KMS-11 (cell line): ENCODE results near the gene HTT.

Source experiments
- H2AFZ ChIP-seq: fragments of 200-600 bp; sonication (generic); 2 replicates; pipeline ENCODE4 v1.6.1; 2016; ENCODE audit warnings: antibody characterized with exemption, mixed run types, low read depth
- H3K27ac ChIP-seq: fragments of 200-600 bp; sonication (generic); 2 replicates; pipeline ENCODE4 v1.6.1; 2016; ENCODE audit warnings: mild to moderate bottlenecking, mixed run types
- H3K27me3 ChIP-seq: fragments of 200-600 bp; sonication (generic); 2 replicates; pipeline ENCODE4 v1.6.1; 2017; ENCODE audit warnings: mild to moderate bottlenecking, low read depth, mixed run types, moderate library complexity; ENCODE audit not compliant: insufficient read depth
- H3K36me3 ChIP-seq: fragments of 200-600 bp; sonication (generic); 2 replicates; pipeline ENCODE4 v1.6.1; 2017; ENCODE audit warnings: mild to moderate bottlenecking, mixed run types; ENCODE audit not compliant: insufficient read depth
- H3K4me1 ChIP-seq: fragments of 200-600 bp; sonication (generic); 2 replicates; pipeline ENCODE4 v1.6.1; 2016; ENCODE audit warnings: mild to moderate bottlenecking, low read depth, mixed run types; ENCODE audit not compliant: poor library complexity, severe bottlenecking
- H3K4me2 ChIP-seq: fragments of 200-600 bp; sonication (generic); 2 replicates; pipeline ENCODE4 v1.7.0; 2016; ENCODE audit warnings: mild to moderate bottlenecking, mixed run types
- H3K4me3 ChIP-seq: fragments of 200-600 bp; sonication (generic); IDR thresholded peaks from 2 replicates; pipeline ENCODE4 v1.6.1; 2017; ENCODE audit warnings: low read depth, low read length, mixed read lengths; ENCODE audit not compliant: insufficient read depth
- H3K79me2 ChIP-seq: fragments of 200-600 bp; sonication (generic); 2 replicates; pipeline ENCODE4 v1.6.1; 2016; ENCODE audit warnings: low read depth, mixed run types; ENCODE audit not compliant: insufficient read depth
- H3K9ac ChIP-seq: fragments of 200-600 bp; sonication (generic); 2 replicates; pipeline ENCODE4 v1.6.1; 2016; ENCODE audit warnings: mild to moderate bottlenecking, mixed run types
- H4K20me1 ChIP-seq: fragments of 200-600 bp; sonication (generic); 2 replicates; pipeline ENCODE4 v1.6.1; 2016; ENCODE audit warnings: mild to moderate bottlenecking, mixed run types; ENCODE audit not compliant: insufficient read depth
- CTCF ChIP-seq: fragments of 200-600 bp; sonication (generic); conservative IDR thresholded peaks from 2 replicates; pipeline ENCODE4 v1.6.1; 2017; ENCODE audit warnings: low read depth, mild to moderate bottlenecking, antibody characterized with exemption, low read length, moderate library complexity, mixed read lengths

HTT gene

DNA sequence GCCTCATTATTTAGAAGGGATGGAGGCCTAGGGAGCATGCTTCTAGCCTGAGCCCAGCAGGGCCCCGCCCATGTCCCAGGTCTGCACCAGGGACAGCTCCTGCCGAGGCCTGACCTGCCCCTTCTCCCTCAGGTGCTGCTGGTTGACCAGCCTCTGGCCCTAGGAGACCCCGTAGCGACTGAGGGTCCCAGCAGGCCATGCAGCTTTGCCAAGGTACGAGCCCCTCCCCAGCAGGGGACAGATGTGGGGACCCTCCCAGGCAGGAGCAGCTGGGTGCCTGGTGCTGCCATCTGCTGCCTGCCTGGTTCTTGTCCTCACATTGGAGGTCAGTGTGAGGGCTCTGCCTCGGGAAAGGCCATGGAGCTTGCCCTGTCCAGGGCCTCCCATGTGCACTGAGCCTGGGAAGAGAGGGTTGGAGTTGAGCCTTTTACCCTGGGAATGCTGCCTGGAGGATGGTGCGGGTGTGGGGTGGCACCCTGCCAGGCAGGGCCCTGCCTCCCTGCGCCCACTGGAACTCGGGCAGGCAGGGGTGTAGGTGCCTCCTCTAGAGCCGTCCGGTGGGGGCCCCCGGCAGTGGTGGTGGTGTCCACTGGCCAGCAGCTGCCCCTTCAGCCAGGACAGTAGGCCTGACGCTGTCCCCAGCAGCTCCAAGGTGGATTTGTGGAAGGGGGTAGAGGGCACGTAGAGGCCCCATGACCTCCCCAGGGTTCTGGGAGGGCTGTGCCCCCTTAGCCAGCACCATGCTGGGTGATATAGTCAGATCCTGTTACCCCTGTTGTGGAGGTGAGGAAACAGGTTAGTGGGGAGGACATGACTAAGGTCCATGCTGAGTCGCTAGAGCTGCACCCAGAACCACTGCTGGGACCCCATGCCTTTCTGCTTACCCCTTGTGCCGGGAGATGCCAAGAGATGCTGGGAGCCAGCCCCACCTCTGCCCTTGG is 172.2 kb downstream of the HTT start:
- H3K9ac ChIP-seq: no peak overlapping the region
- H4K20me1 ChIP-seq: no peaks in the 10 kb centered on the region
- no peak overlapping the region for H3K4me3 ChIP-seq
- no peak overlapping the region for H3K27ac ChIP-seq
- no peak overlapping the region for H2AFZ ChIP-seq
- TF ChIP-seq CTCF: no peak
- no peaks in the 10 kb centered on the region for H3K79me2 ChIP-seq
- H3K4me1 ChIP-seq: no peaks in the 10 kb centered on the region
- H3K36me3 ChIP-seq: no peaks in the 10 kb centered on the region
- H3K27me3 ChIP-seq: no peaks in the 10 kb centered on the region
- H3K4me2 ChIP-seq: no peak overlapping the region

GRCh38 chr4:3247399-3248177 is 173.1 kb downstream of the HTT start:
- H3K36me3 ChIP-seq: no peaks in the 10 kb centered on the region
- no peak for TF ChIP-seq CTCF
- H3K4me2 ChIP-seq: no peak overlapping the region
- no peaks in the 10 kb centered on the region for H3K27me3 ChIP-seq
- no peak overlapping the region for H2AFZ ChIP-seq
- no peaks in the 10 kb centered on the region for H3K79me2 ChIP-seq
- no peak overlapping the region for H3K27ac ChIP-seq
- no peak overlapping the region for H3K9ac ChIP-seq
- H3K4me1 ChIP-seq: no peaks in the 10 kb centered on the region
- no peaks in the 10 kb centered on the region for H4K20me1 ChIP-seq
- no peak overlapping the region for H3K4me3 ChIP-seq

DNA sequence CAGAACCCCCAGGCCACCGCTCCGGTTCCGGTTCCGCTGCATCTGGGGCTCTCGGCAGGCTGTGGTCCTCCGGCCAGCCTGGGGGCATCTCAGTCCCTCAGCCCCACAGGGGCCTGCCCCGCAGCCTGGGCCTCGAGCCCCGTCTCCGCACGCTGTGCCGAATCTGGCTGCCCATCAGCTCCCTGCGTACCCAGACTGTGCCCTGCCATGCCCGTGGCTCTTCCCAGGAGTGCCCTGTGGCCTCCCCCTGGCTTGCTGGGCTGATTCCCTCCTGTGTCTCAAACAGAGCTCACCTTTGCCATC is 173.6 kb downstream of the HTT start:
- Histone ChIP-seq H3K36me3 (no peaks in the 10 kb centered on the region), H3K27me3 (no peaks in the 10 kb centered on the region), H3K4me3 (no peak overlapping the region), H3K79me2 (no peaks in the 10 kb centered on the region), H4K20me1 (no peaks in the 10 kb centered on the region), H3K4me1 (no peaks in the 10 kb centered on the region), H3K9ac (no peak overlapping the region), H2AFZ (no peak overlapping the region), H3K4me2 (no peak overlapping the region), H3K27ac (no peak overlapping the region)
- no peak for TF ChIP-seq CTCF

- Histone ChIP-seq H3K36me3 (no peaks in the 10 kb centered on the region), H3K4me1 (no peaks in the 10 kb centered on the region), H2AFZ (no peak within 1 kb of the TSS), H3K27ac (no peak within 1 kb of the TSS), H4K20me1 (no peaks in the 10 kb centered on the region), H3K79me2 (no peaks in the 10 kb centered on the region), H3K4me3 (no peak within 1 kb of the TSS), H3K27me3 (no peaks in the 10 kb centered on the region), H3K9ac (no peak within 1 kb of the TSS), H3K4me2 (no peak within 1 kb of the TSS)
- no peak for TF ChIP-seq CTCF
Observed at GRCh38 chr4:3248811-3249661, 174.6 kb downstream of the HTT start, which contains the start of gene MSANTD1. TSS of gene MSANTD1 (plus strand) at chr4:3249159. CDS start at chr4:3249223, 64 bp downstream.
